Thymus (tissue), 11 donors: ENCODE results near the gene CZIB. TPM values are rescaled to one million over a fixed set of nuclear protein-coding genes. Genes with fewer than 3 reads are reported as not detected.
"Not testable (repeated sequence)": the region's sequence is repeated elsewhere in the genome, so short reads cannot be mapped to it uniquely, and the experiment has no call there.

ENCODE experiments used
- DNase-seq, 9 donors: peaks; one replicate each; pipeline ENCODE4 v3.0.0-alpha.2; 2013; ENCODE audit warnings: low spot score in 9 of 9, low read depth in 6 of 9, missing footprints in 1 of 9
- H3K27ac ChIP-seq, 2 donors: one replicate each; pipeline ENCODE4 v1.5.1; 2013; ENCODE audit warnings: control low read depth in 1 of 2, low read depth in 1 of 2, low read length in 1 of 2, mild to moderate bottlenecking in 1 of 2, moderate library complexity in 1 of 2
- H3K27me3 ChIP-seq, 2 donors: one replicate each; pipeline ENCODE4 v1.5.1; 2013; ENCODE audit warnings: low read length in 1 of 2; ENCODE audit not compliant: control insufficient read depth in 2 of 2, insufficient read depth in 1 of 2
- H3K36me3 ChIP-seq, 2 donors: one replicate each; pipeline ENCODE4 v1.5.1; 2013; ENCODE audit warnings: low read length in 1 of 2, mild to moderate bottlenecking in 1 of 2, moderate library complexity in 1 of 2; ENCODE audit not compliant: control insufficient read depth in 2 of 2, insufficient read depth in 2 of 2
- H3K4me1 ChIP-seq, 2 donors: one replicate each; pipeline ENCODE4 v1.5.1; 2013; ENCODE audit warnings: low read length in 2 of 2; ENCODE audit not compliant: control insufficient read depth in 2 of 2, insufficient read depth in 2 of 2
- H3K4me3 ChIP-seq, 2 donors: one replicate each; pipeline ENCODE4 v1.5.1; 2013; ENCODE audit warnings: low read length in 2 of 2, control low read depth in 1 of 2, mild to moderate bottlenecking in 1 of 2
- H3K9me3 ChIP-seq, 2 donors: one replicate each; pipeline ENCODE4 v1.5.1; 2013; ENCODE audit warnings: low read length in 1 of 2, mild to moderate bottlenecking in 1 of 2; ENCODE audit not compliant: control insufficient read depth in 2 of 2, insufficient read depth in 1 of 2
- WGBS: extraction: QIAGEN DNeasy Blood & Tissue Kit; methylation state at CpG from one replicate; pipeline ENCODE4 v1.1.7; 2013; 5-methylcytosine and 5-hydroxymethylcytosine counted together
- polyA plus RNA-seq: library from polyadenylated mRNA; stranded (reverse); fragments of 200-250 nt; gene quantifications from one replicate; pipeline ENCODE4 v1.2.3, GENCODE V29; 2013
- total RNA-seq: library from RNA; stranded (reverse); fragments of 120-200 nt; gene quantifications from one replicate; pipeline ENCODE4 v1.2.4, GENCODE V29; 2013
- donor health status: healthy.

Gene CZIB
- total and polyA plus RNA-seq, 2 donors: 55.6 to 88.6 TPM

DNA sequence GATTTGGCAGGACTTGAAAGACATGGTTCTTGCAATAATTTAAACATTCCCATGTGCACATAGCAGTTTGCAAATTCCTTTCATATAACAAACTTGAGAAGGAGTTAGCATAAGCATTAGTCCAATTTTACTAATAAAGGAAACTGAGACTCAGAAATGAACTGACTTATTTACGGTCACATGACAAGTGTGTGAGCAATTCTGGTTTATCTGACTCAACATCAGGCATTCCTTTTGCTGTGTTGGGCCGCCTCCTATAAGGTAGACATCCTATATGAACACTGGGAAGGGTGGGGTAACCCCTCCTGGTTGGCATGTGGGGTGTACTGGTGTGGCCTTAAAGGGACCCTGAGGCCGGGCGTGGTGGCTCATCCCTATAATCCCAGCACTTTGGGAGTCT is 32.3 kb downstream of the CZIB start:
- no peaks in the 10 kb centered on the region for H3K4me1 ChIP-seq
- 96% methylated on average over 4 of the region's 4 CpGs for WGBS
- H3K4me3 ChIP-seq: no peak overlapping the region
- H3K36me3 ChIP-seq: no peaks in the 10 kb centered on the region
- no peak overlapping the region for H3K27ac ChIP-seq
- no peaks in the 10 kb centered on the region for H3K9me3 ChIP-seq
- no peak for DNase-seq
- H3K27me3 ChIP-seq: peaks cover 0 to 2% of the 10 kb centered on the region in 2 donors

DNA sequence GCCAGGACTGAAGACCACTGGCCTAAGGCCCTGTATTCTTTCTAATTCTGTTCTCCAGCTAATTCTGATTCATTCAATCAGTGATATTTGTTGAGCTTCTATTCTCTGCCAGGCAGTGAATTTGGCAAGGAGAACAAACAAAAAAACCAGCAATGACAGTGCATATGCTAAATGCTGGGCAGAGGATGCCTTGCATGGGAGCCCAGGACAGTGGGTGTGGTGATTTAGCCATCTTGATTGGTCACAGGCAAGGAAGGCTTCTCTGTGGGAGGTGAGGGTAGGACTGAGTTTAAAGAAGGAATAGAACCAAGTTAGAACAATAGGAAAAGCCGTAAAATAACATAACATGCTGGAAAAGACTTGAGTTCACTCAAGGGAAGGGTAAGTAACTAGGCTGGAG is 33.0 kb downstream of the CZIB start:
- Histone ChIP-seq H3K27ac (no peak overlapping the region), H3K9me3 (no peaks in the 10 kb centered on the region), H3K4me1 (no peaks in the 10 kb centered on the region), H3K4me3 (no peak overlapping the region), H3K36me3 (no peaks in the 10 kb centered on the region), H3K27me3 (peaks cover 0 to 2% of the 10 kb centered on the region in 2 donors)
- 96% methylated on average over 1 of the region's 1 CpG for WGBS
- DNase-seq: no peak

DNA sequence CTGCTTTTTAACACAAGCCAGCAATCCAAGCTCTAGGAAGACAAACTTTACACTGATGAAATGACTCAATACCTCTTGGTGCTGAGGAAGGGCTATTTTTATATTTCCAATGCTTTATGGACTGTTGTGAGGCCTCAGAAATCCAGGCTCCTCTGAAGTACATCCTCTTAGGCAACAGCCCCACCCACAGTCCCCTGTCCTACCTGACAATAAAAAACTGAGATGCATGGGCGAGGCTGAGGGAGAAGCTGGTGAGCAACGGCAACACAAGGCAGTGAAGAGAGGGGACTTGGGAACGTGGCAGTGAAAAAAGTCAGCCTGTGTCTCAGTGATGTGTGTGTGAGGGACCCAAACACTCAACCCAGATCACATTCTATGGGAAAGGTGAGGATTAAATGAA is 33.9 kb downstream of the CZIB start:
- Histone ChIP-seq H3K4me1 (no peaks in the 10 kb centered on the region), H3K9me3 (no peaks in the 10 kb centered on the region), H3K27me3 (peaks cover 0 to 2% of the 10 kb centered on the region in 2 donors), H3K27ac (no peak overlapping the region), H3K4me3 (no peak overlapping the region), H3K36me3 (no peaks in the 10 kb centered on the region)
- 92% methylated on average over 3 of the region's 3 CpGs for WGBS
- no peak for DNase-seq

DNA sequence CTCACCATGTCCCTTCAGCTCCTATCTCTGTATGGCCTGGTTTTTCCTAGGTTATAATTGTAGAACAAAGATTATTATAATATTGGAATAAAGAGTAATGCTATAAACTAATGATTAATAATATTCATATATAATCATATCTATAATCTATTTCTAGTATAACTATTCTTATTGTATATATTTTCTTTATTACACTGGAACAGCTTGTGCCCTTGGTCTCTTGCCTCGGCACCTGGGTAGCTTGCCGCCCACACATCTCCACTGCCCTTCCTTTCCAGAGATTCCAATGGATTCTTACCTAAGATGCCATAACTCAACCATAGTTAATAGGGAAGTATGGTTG is 34.5 kb downstream of the CZIB start:
- not testable (repeated sequence) for H3K9me3 ChIP-seq, H3K4me3 ChIP-seq, H3K27me3 ChIP-seq, DNase-seq, H3K27ac ChIP-seq, H3K36me3 ChIP-seq, H3K4me1 ChIP-seq
- 96% methylated on average over 2 of the region's 2 CpGs for WGBS

DNA sequence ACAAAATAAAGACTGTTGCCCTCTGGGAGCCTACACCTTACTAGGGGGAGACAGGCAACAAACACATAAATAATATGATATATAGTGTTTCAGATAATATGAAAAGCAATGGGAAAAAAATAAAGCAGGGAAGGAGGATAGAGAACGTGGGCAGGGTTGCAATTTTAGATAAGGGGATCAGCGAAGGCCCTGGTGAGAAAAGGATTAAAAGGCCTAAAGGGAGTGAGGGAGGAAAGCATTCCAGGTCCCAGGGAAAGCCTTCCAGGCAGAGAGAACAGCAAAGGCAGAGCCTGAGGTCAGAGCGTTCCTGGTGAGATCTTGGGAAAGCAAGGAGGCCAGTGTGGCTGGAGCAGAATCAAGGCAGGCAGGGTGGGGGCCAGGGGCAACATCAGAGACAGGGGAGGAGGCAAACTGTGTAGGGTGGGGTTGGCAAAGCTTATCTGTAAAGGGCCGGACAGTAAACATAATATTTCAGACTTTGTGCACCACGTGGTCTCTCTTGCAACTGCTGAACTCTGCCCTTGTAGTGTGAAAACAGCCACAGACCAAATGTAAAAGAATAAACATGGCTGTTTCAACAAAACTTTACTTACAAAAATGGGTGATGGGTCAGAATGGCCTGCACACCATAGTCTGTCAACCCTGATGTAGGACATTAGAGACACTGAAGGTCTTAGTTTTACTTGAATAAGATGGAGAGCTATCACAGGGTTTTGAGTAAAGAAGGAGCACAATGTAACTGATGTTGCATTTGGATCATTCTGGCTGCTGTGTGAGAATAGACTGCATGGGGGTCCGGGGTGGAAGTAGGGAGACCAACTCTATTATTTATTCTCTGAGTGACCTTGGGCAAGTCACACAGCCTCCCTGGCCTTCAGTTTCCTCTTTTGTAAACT is 37.1 kb downstream of the CZIB start:
- no peak for DNase-seq
- Histone ChIP-seq H3K4me3 (no peak overlapping the region), H3K4me1 (no peaks in the 10 kb centered on the region), H3K36me3 (no peaks in the 10 kb centered on the region), H3K27ac (no peak overlapping the region), H3K9me3 (no peaks in the 10 kb centered on the region), H3K27me3 (peaks cover 0 to 6% of the 10 kb centered on the region in 2 donors)
- 93% methylated on average over 6 of the region's 6 CpGs for WGBS

DNA sequence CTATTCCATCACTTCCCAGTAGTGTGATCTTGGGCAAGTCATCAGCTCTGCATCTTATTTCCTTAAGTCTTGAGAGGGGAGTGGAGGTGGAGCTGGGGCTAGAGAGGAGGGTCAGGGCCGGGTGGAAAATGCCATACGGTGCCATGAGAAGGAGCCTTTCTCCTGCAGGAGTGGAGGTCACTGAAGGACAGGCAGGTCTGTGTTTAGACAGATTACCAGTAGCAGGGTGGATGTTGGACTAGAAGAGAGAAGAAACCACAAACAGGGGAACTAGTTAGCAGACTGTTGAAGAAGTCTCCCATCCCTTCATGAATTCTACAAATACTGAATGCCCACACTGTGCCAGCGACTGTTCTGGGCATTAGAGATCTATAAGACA is 37.7 kb downstream of the CZIB start:
- Histone ChIP-seq H3K36me3 (no peaks in the 10 kb centered on the region), H3K27ac (no peak overlapping the region), H3K4me3 (no peak overlapping the region), H3K4me1 (no peaks in the 10 kb centered on the region), H3K9me3 (no peaks in the 10 kb centered on the region), H3K27me3 (peaks cover 0 to 6% of the 10 kb centered on the region in 2 donors)
- DNase-seq: no peak
- 87% methylated on average over 3 of the region's 3 CpGs for WGBS

DNA sequence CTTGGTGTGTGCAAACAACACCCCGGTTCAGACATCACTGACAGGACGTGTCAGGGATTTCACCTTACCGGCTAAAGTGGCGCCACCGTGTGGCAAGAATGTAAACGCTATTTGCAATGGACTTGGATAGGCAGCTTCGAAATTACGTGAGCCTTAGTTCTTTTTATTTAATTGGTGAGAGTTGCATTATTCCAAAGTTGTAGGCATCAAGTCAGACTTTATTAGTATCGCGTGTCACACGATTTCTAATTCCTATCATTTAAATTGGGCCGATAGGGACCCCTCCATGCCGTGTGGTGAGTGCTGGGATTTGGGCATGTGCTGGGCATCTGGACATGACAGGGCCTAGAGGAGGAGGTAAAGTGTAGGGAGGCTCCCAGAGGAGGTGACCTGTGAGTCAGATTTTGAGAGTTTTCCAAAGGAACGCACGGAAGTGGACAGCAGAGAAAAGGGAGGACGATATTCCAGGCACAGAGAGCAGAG is 38.3 kb downstream of the CZIB start:
- Histone ChIP-seq H3K27me3 (peaks cover 0 to 4% of the 10 kb centered on the region in 2 donors), H3K27ac (no peak overlapping the region), H3K4me1 (no peaks in the 10 kb centered on the region), H3K4me3 (no peak overlapping the region), H3K9me3 (no peaks in the 10 kb centered on the region), H3K36me3 (no peaks in the 10 kb centered on the region)
- DNase-seq: peak; percentile 51 to 90 (median 84)
- 24% methylated on average over 16 of the region's 16 CpGs for WGBS

DNA sequence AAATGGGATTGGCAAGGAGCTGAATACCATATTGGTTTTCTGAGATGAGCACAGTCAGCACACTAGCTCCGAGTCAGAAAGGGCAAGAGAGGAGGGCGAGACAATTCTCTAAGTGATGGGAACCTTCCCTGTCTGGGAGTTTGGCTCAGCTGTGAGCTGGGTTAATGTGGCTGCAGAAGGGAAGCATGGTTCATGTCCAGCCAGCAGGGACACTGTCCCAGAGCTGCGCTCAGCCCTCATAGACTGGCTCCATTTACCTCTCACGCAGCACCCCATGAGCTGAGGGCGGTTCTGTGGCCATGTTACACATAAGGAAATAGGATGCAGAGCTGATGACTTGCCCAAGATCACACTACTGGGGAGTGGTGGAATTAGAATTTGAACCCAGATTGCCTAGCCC is 39.5 kb downstream of the CZIB start:
- Histone ChIP-seq H3K36me3 (no peaks in the 10 kb centered on the region), H3K4me1 (no peaks in the 10 kb centered on the region), H3K4me3 (no peak overlapping the region), H3K27me3 (peaks cover 0 to 4% of the 10 kb centered on the region in 2 donors), H3K27ac (no peak overlapping the region), H3K9me3 (no peaks in the 10 kb centered on the region)
- no peak for DNase-seq
- 97% methylated on average over 5 of the region's 5 CpGs for WGBS

DNA sequence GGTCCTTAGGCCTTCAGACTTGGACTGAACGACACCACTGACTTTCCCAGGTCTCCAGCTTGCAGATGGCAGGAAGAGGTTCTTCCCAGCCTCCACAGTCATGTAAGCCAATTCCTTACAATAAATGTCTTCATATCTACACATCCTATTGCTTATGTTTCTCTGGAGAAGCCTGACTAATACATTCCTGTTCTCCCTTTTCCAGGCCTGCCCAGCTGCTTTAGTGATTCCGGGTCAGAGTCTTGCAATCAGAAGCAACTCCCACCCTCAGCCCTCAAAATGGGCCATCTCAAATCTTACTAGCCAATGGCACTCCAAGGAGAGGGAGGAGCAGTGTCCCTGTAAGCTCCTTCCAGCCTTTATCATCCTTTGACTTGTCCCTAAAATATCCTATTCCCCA is 40.2 kb downstream of the CZIB start:
- Histone ChIP-seq H3K9me3 (no peaks in the 10 kb centered on the region), H3K4me3 (no peak overlapping the region), H3K27me3 (peaks cover 0 to 4% of the 10 kb centered on the region in 2 donors), H3K4me1 (no peaks in the 10 kb centered on the region), H3K36me3 (no peaks in the 10 kb centered on the region), H3K27ac (no peak overlapping the region)
- WGBS: over 99% methylated on average over 2 of the region's 2 CpGs
- no peak for DNase-seq
